ENCODE data around the gene VPS13D. TPM values are rescaled to one million over a fixed set of nuclear protein-coding genes. Genes with fewer than 3 reads are reported as not detected.

Gene VPS13D
- total RNA-seq, 1 experiment from 2014 or later = 31.6 TPM

- no peak overlapping the region for H3K27ac ChIP-seq (ENCODE audit: low read depth, low read length)
- TF ChIP-seq ZBTB33 (IDR thresholded peaks at IDR 0.05; ENCODE audit: extremely low read depth, insufficient replicate concordance, low read length) (no peak), POLR2AphosphoS5 (IDR thresholded peaks at IDR 0.05; ENCODE audit: low read depth, low read length) (no peak), FOSL1 (IDR thresholded peaks at IDR 0.05; ENCODE audit: low read depth) (no peak), SRF (IDR thresholded peaks at IDR 0.05; ENCODE audit: low read depth) (no peak), SIN3A (IDR thresholded peaks at IDR 0.05; ENCODE audit: low read depth) (no peak), CBX3 (IDR thresholded peaks at IDR 0.05; ENCODE audit: low read depth) (no peak), JUND (IDR thresholded peaks at IDR 0.05) (no peak), RAD21 (IDR thresholded peaks at IDR 0.05; ENCODE audit: low read depth) (no peak), MAX (IDR thresholded peaks at IDR 0.05) (no peak), TCF7L2 (IDR thresholded peaks at IDR 0.05; ENCODE audit: borderline replicate concordance, extremely low read depth, insufficient read depth, insufficient read length) (no peak), ZNF274 (IDR thresholded peaks at IDR 0.05; ENCODE audit: low read depth, low read length) (no peak), ATF3 (IDR thresholded peaks at IDR 0.05) (no peak), CTCF (IDR thresholded peaks at IDR 0.05 in 2 of 3, conservative IDR thresholded peaks at IDR 0.05 in 1 of 3; ENCODE audit: borderline replicate concordance in 1 of 3, insufficient read depth in 1 of 3, low read depth in 2 of 3, low read length in 2 of 3) (no peak)
- H3K36me3 ChIP-seq (ENCODE audit: control insufficient read depth in 1 of 2, insufficient read depth in 2 of 2, low read length in 2 of 2) = peaks cover 3 to 4% of the 10 kb centered on the region in 2 experiments; a peak in 2 of 4 replicates
- no peaks in the 10 kb centered on the region for H3K79me2 ChIP-seq (ENCODE audit: insufficient read depth, low read length)
- ChIA-PET POLR2A (no interaction called here), CTCF (interaction anchor here (1.2 kb wide), 1 partner anchor 16 kb away, joined by 3 read pairs; no protein-coding TSS in a partner anchor), RAD21 (ENCODE audit: low non-redundant PET in 1 of 2, low total read pairs in 2 of 2, uncharacterized antibody in 2 of 2, unreplicated experiment in 2 of 2) (no interaction called here)
- BruUV-seq (replicated peaks) = no TSS peak
- H4K20me1 ChIP-seq (ENCODE audit: insufficient read depth) = no peaks in the 10 kb centered on the region
- no peak overlapping the region for H3K9ac ChIP-seq (ENCODE audit: low read length)
- H3K4me1 ChIP-seq (ENCODE audit: control insufficient read depth in 1 of 2, insufficient read depth in 2 of 2, low read length in 2 of 2) = no peaks in the 10 kb centered on the region
- DNase-seq (ENCODE audit: low read depth, low spot score) (no peak), ATAC-seq (no peak)
- H3K27me3 ChIP-seq (ENCODE audit: insufficient read depth, low read length) = no peaks in the 10 kb centered on the region
- no peak overlapping the region for H2AFZ ChIP-seq (ENCODE audit: low read depth, low read length, poor library complexity, severe bottlenecking)
- intact Hi-C loops (cut with micrococcal nuclease) = no loop called here
- H3K4me2 ChIP-seq (ENCODE audit: low read length) = no peak overlapping the region
- no peak overlapping the region for H3K4me3 ChIP-seq (replicated peaks in 1 of 2; ENCODE audit: low read depth in 1 of 2, low read length in 2 of 2)
- no peaks in the 10 kb centered on the region for H3K9me2 ChIP-seq (ENCODE audit: insufficient read depth)
- H3K9me3 ChIP-seq (ENCODE audit: control insufficient read depth in 1 of 2, insufficient read depth in 1 of 2, low read depth in 1 of 2, low read length in 2 of 2) = no peaks in the 10 kb centered on the region
These were observed 61.0 kb downstream of the VPS13D start for GRCh38 chr1:12290828-12291227.

Measured in HCT116 (cell line).